A673 (cell line): ENCODE results near the gene RPS18.

Source experiments
- CTCF ChIP-seq: fragments of 300-800, 200-600 bp; sonication (generic); conservative IDR thresholded peaks from 2 replicates; pipeline ENCODE4 v1.5.1; 2017; ENCODE audit warnings: low read depth, mild to moderate bottlenecking, antibody characterized with exemption, low read length, moderate library complexity, mixed read lengths
- EZH2 ChIP-seq: fragments of 200-600 bp; sonication (generic); IDR thresholded peaks from 2 replicates; pipeline ENCODE4 v1.6.1; 2017; ENCODE audit warnings: borderline replicate concordance, low read depth, mild to moderate bottlenecking, mixed read lengths, antibody characterized with exemption, low read length; ENCODE audit not compliant: poor library complexity, severe bottlenecking

- TF ChIP-seq CTCF (no peak), EZH2 (no peak)
Observed at GRCh38 chr6:33273129-33273923, 1.5 kb downstream of the RPS18 start.
